Loucy (cell line): ENCODE data around the gene HOXC12.

ENCODE experiments used
- H2AFZ ChIP-seq: fragments of 200-600 bp; sonication (generic); 2 replicates; pipeline ENCODE4 v1.6.0; 2016; ENCODE audit warnings: antibody characterized with exemption, mild to moderate bottlenecking, low read length, moderate library complexity
- H3F3A ChIP-seq: fragments of 200-600 bp; 2 replicates; pipeline ENCODE4 v1.6.0; 2016; ENCODE audit warnings: antibody characterized with exemption, low read depth, mild to moderate bottlenecking
- H3K27me3 ChIP-seq: fragments of 200-600 bp; sonication (generic); 2 replicates; pipeline ENCODE4 v1.6.1; 2014; ENCODE audit warnings: low read length, mild to moderate bottlenecking; ENCODE audit not compliant: insufficient read depth, poor library complexity, severe bottlenecking
- H3K36me3 ChIP-seq: fragments of 200-600 bp; sonication (generic); 2 replicates; pipeline ENCODE4 v1.6.1; 2016; ENCODE audit warnings: low read length; ENCODE audit not compliant: insufficient read depth
- H3K4me1 ChIP-seq: fragments of 200-600 bp; sonication (generic); 2 replicates; pipeline ENCODE4 v1.5.1; 2014; ENCODE audit warnings: low read length, mild to moderate bottlenecking; ENCODE audit not compliant: insufficient read depth, poor library complexity, severe bottlenecking
- H3K4me2 ChIP-seq: fragments of 200-600 bp; sonication (generic); 2 replicates; pipeline ENCODE4 v1.6.0; 2014; ENCODE audit warnings: antibody characterized with exemption, low read length, low read depth, mild to moderate bottlenecking; ENCODE audit not compliant: poor library complexity, severe bottlenecking
- H3K4me3 ChIP-seq: fragments of 200-600 bp; sonication (generic); 2 replicates; pipeline ENCODE4 v1.5.1; 2014; ENCODE audit warnings: low read length, mild to moderate bottlenecking, mixed read lengths; ENCODE audit not compliant: poor library complexity, severe bottlenecking
- H3K79me2 ChIP-seq: fragments of 200-600 bp; sonication (generic); 2 replicates; pipeline ENCODE4 v1.6.1; 2014; ENCODE audit warnings: low read length; ENCODE audit not compliant: insufficient read depth
- H3K9ac ChIP-seq: fragments of 200-600 bp; sonication (generic); 2 replicates; pipeline ENCODE4 v1.6.0; 2014; ENCODE audit warnings: mild to moderate bottlenecking, low read depth, low read length, moderate library complexity; ENCODE audit not compliant: poor library complexity, severe bottlenecking
- H3K9me2 ChIP-seq: fragments of 200-600 bp; sonication (generic); replicated peaks from 2 replicates; pipeline ENCODE4 v1.6.1; 2016; ENCODE audit warnings: low read depth, low read length, mixed read lengths
- H3K9me3 ChIP-seq: fragments of 200-600 bp; sonication (generic); 2 replicates; pipeline ENCODE4 v1.6.1; 2014; ENCODE audit warnings: mild to moderate bottlenecking, antibody characterized with exemption, low read length, low read depth; ENCODE audit not compliant: insufficient read depth
- H4K20me1 ChIP-seq: fragments of 200-600 bp; sonication (generic); 2 replicates; pipeline ENCODE4 v1.6.0; 2014; ENCODE audit warnings: antibody characterized with exemption, low read length, mild to moderate bottlenecking; ENCODE audit not compliant: insufficient read depth, poor library complexity, severe bottlenecking
- CTCF ChIP-seq: fragments of 200-600 bp; sonication (generic); conservative IDR thresholded peaks from 2 replicates; pipeline ENCODE4 v1.5.1; 2014; ENCODE audit warnings: mild to moderate bottlenecking, antibody characterized with exemption, low read length
- EZH2phosphoT487 ChIP-seq: fragments of 200-600 bp; IDR thresholded peaks from 2 replicates; pipeline ENCODE4 v1.6.1; 2018; ENCODE audit warnings: antibody characterized with exemption, mild to moderate bottlenecking, moderate library complexity, borderline replicate concordance

HOXC12 gene

GRCh38 chr12:53924521-53925405, 29.9 kb upstream of the HOXC12 start:
- Histone ChIP-seq H3K36me3 (no peaks in the 10 kb centered on the region), H4K20me1 (no peaks in the 10 kb centered on the region), H3K4me2 (no peak overlapping the region), H2AFZ (no peak overlapping the region), H3K9me3 (no peaks in the 10 kb centered on the region), H3K4me3 (no peak overlapping the region), H3K79me2 (no peaks in the 10 kb centered on the region), H3K4me1 (no peaks in the 10 kb centered on the region), H3K9me2 (no peaks in the 10 kb centered on the region), H3F3A (no peaks in the 10 kb centered on the region), H3K27me3 (no peaks in the 10 kb centered on the region), H3K9ac (no peak overlapping the region)
- TF ChIP-seq EZH2phosphoT487, result no peak
- TF ChIP-seq CTCF, result no peak

- Histone ChIP-seq H3K9me2 (no peaks in the 10 kb centered on the region), H3F3A (no peaks in the 10 kb centered on the region), H3K27me3 (peaks cover 8% of the 10 kb centered on the region), H4K20me1 (no peaks in the 10 kb centered on the region), H3K9ac (no peak overlapping the region), H3K4me3 (no peak overlapping the region), H3K4me1 (no peaks in the 10 kb centered on the region), H3K79me2 (no peaks in the 10 kb centered on the region), H2AFZ (no peak overlapping the region), H3K9me3 (no peaks in the 10 kb centered on the region), H3K36me3 (no peaks in the 10 kb centered on the region), H3K4me2 (no peak overlapping the region)
- TF ChIP-seq EZH2phosphoT487, result no peak
- TF ChIP-seq CTCF, result no peak
These were observed 27.3 kb upstream of the HOXC12 start for GRCh38 chr12:53927220-53928029.

- Histone ChIP-seq H3K79me2 (no peaks in the 10 kb centered on the region), H3K36me3 (no peaks in the 10 kb centered on the region), H3K4me2 (no peak overlapping the region), H3K4me3 (no peak overlapping the region), H3F3A (no peaks in the 10 kb centered on the region), H2AFZ (no peak overlapping the region), H3K9me2 (no peaks in the 10 kb centered on the region), H3K27me3 (peaks cover 8% of the 10 kb centered on the region), H3K9me3 (no peaks in the 10 kb centered on the region), H3K4me1 (no peaks in the 10 kb centered on the region), H3K9ac (no peak overlapping the region), H4K20me1 (no peaks in the 10 kb centered on the region)
- TF ChIP-seq EZH2phosphoT487 (no peak), CTCF (no peak)
These were observed 26.5 kb upstream of the HOXC12 start for GRCh38 chr12:53928054-53928835.
